ENCODE data around the gene SNX27.
A peak's percentile ranks its signal among the peaks of the same experiment; 100 is the strongest.
"Not testable (repeated sequence)": the region's sequence is repeated elsewhere in the genome, so short reads cannot be mapped to it uniquely, and the experiment has no call there.

SNX27 gene

GRCh38 chr1:151583796-151584195 is 28.1 kb upstream of the SNX27 start:
- Histone ChIP-seq H3K36me3 (ENCODE audit: insufficient read depth, low read length) (peaks cover 34% of the 10 kb centered on the region), H3K4me3 (ENCODE audit: low read length) (no peak overlapping the region), H2AFZ (ENCODE audit: low read depth, low read length) (no peak overlapping the region), H3K9me3 (ENCODE audit: low read length) (no peaks in the 10 kb centered on the region), H3K27me3 (ENCODE audit: insufficient read depth, low read length) (no peaks in the 10 kb centered on the region), H3K4me1 (ENCODE audit: insufficient read depth, low read length) (no peaks in the 10 kb centered on the region)

GRCh38 chr1:151584278-151584677 is 27.6 kb upstream of the SNX27 start:
- Histone ChIP-seq H3K4me1 (ENCODE audit: insufficient read depth, low read length) (no peaks in the 10 kb centered on the region), H2AFZ (ENCODE audit: low read depth, low read length) (no peak overlapping the region), H3K36me3 (ENCODE audit: insufficient read depth, low read length) (peaks cover 29% of the 10 kb centered on the region), H3K27me3 (ENCODE audit: insufficient read depth, low read length) (no peaks in the 10 kb centered on the region), H3K9me3 (ENCODE audit: low read length) (no peaks in the 10 kb centered on the region), H3K4me3 (ENCODE audit: low read length) (no peak overlapping the region)

GRCh38 chr1:151584780-151585179 is 27.1 kb upstream of the SNX27 start:
- no peaks in the 10 kb centered on the region for H3K27me3 ChIP-seq (ENCODE audit: insufficient read depth, low read length)
- H3K4me1 ChIP-seq (ENCODE audit: insufficient read depth, low read length): no peaks in the 10 kb centered on the region

GRCh38 chr1:151585622-151586021 is 26.2 kb upstream of the SNX27 start:
- no peak overlapping the region for H2AFZ ChIP-seq (ENCODE audit: low read depth, low read length)
- H3K27me3 ChIP-seq (ENCODE audit: insufficient read depth, low read length): no peaks in the 10 kb centered on the region
- no peaks in the 10 kb centered on the region for H3K4me1 ChIP-seq (ENCODE audit: insufficient read depth, low read length)
- no peaks in the 10 kb centered on the region for H3K9me3 ChIP-seq (ENCODE audit: low read length)
- no peak overlapping the region for H3K4me3 ChIP-seq (ENCODE audit: low read length)
- H3K36me3 ChIP-seq (ENCODE audit: insufficient read depth, low read length): peaks cover 19% of the 10 kb centered on the region

More at GRCh38 chr1:151584780-151585179, 27.1 kb upstream of the SNX27 start:
- Histone ChIP-seq H3K4me3 (ENCODE audit: low read length) (no peak overlapping the region), H2AFZ (ENCODE audit: low read depth, low read length) (no peak overlapping the region), H3K36me3 (ENCODE audit: insufficient read depth, low read length) (peaks cover 24% of the 10 kb centered on the region), H3K9me3 (ENCODE audit: low read length) (no peaks in the 10 kb centered on the region)

GRCh38 chr1:151590961-151591360 is 20.9 kb upstream of the SNX27 start:
- Histone ChIP-seq H2AFZ (ENCODE audit: low read depth, low read length) (no peak overlapping the region), H3K9me3 (ENCODE audit: low read length) (peaks cover 3% of the 10 kb centered on the region), H3K36me3 (ENCODE audit: insufficient read depth, low read length) (no peaks in the 10 kb centered on the region)

GRCh38 chr1:151593730-151594129 is 18.1 kb upstream of the SNX27 start:
- no peaks in the 10 kb centered on the region for H3K36me3 ChIP-seq (ENCODE audit: insufficient read depth, low read length)
- H3K4me3 ChIP-seq (ENCODE audit: low read length): peak overlapping the region; percentile 24
- H2AFZ ChIP-seq (ENCODE audit: low read depth, low read length): peak overlapping the region; percentile 69
- H3K27me3 ChIP-seq (ENCODE audit: insufficient read depth, low read length): no peaks in the 10 kb centered on the region
- no peaks in the 10 kb centered on the region for H3K4me1 ChIP-seq (ENCODE audit: insufficient read depth, low read length)
- H3K9me3 ChIP-seq (ENCODE audit: low read length): peaks cover 3% of the 10 kb centered on the region

More at GRCh38 chr1:151590961-151591360, 20.9 kb upstream of the SNX27 start:
- H3K4me3 ChIP-seq (ENCODE audit: low read length): no peak overlapping the region
- no peaks in the 10 kb centered on the region for H3K4me1 ChIP-seq (ENCODE audit: insufficient read depth, low read length)
- H3K27me3 ChIP-seq (ENCODE audit: insufficient read depth, low read length): no peaks in the 10 kb centered on the region

- H3K9me3 ChIP-seq (ENCODE audit: low read length): peaks cover 3% of the 10 kb centered on the region
- no peaks in the 10 kb centered on the region for H3K36me3 ChIP-seq (ENCODE audit: insufficient read depth, low read length)
- H3K27me3 ChIP-seq (ENCODE audit: insufficient read depth, low read length): no peaks in the 10 kb centered on the region
- peak overlapping the region; percentile 69 for H2AFZ ChIP-seq (ENCODE audit: low read depth, low read length)
- H3K4me3 ChIP-seq (ENCODE audit: low read length): peak overlapping the region; percentile 24
- no peaks in the 10 kb centered on the region for H3K4me1 ChIP-seq (ENCODE audit: insufficient read depth, low read length)
These were observed 17.7 kb upstream of the SNX27 start for GRCh38 chr1:151594143-151594625.

GRCh38 chr1:151596166-151596953 is 15.5 kb upstream of the SNX27 start:
- Histone ChIP-seq H3K27me3 (ENCODE audit: insufficient read depth, low read length) (no peaks in the 10 kb centered on the region), H3K4me1 (ENCODE audit: insufficient read depth, low read length) (no peaks in the 10 kb centered on the region), H3K36me3 (ENCODE audit: insufficient read depth, low read length) (no peaks in the 10 kb centered on the region), H3K4me3 (ENCODE audit: low read length) (no peak overlapping the region), H3K9me3 (ENCODE audit: low read length) (peaks cover 3% of the 10 kb centered on the region), H2AFZ (ENCODE audit: low read depth, low read length) (no peak overlapping the region)

GRCh38 chr1:151602550-151602949 is 9.3 kb upstream of the SNX27 start:
- H3K9me3 ChIP-seq (ENCODE audit: low read length); H3K27me3 ChIP-seq (ENCODE audit: insufficient read depth, low read length); H3K36me3 ChIP-seq (ENCODE audit: insufficient read depth, low read length); H2AFZ ChIP-seq (ENCODE audit: low read depth, low read length); H3K4me3 ChIP-seq (ENCODE audit: low read length); H3K4me1 ChIP-seq (ENCODE audit: insufficient read depth, low read length): not testable (repeated sequence)

- Histone ChIP-seq H2AFZ (ENCODE audit: low read depth, low read length) (no peak overlapping the region), H3K4me3 (ENCODE audit: low read length) (no peak overlapping the region), H3K27me3 (ENCODE audit: insufficient read depth, low read length) (no peaks in the 10 kb centered on the region), H3K9me3 (ENCODE audit: low read length) (no peaks in the 10 kb centered on the region), H3K36me3 (ENCODE audit: insufficient read depth, low read length) (no peaks in the 10 kb centered on the region), H3K4me1 (ENCODE audit: insufficient read depth, low read length) (no peaks in the 10 kb centered on the region)
These were observed 7.6 kb upstream of the SNX27 start for GRCh38 chr1:151604291-151604690.

- H3K36me3 ChIP-seq (ENCODE audit: insufficient read depth, low read length): no peaks in the 10 kb centered on the region
- H3K27me3 ChIP-seq (ENCODE audit: insufficient read depth, low read length): no peaks in the 10 kb centered on the region
- no peaks in the 10 kb centered on the region for H3K9me3 ChIP-seq (ENCODE audit: low read length)
- H3K4me1 ChIP-seq (ENCODE audit: insufficient read depth, low read length): peaks cover 3% of the 10 kb centered on the region
- H3K4me3 ChIP-seq (ENCODE audit: low read length): no peak overlapping the region
- H2AFZ ChIP-seq (ENCODE audit: low read depth, low read length): no peak overlapping the region
These were observed 5.5 kb upstream of the SNX27 start for GRCh38 chr1:151606384-151606783.

- Histone ChIP-seq H3K4me3 (ENCODE audit: low read length) (no peak overlapping the region), H3K27me3 (ENCODE audit: insufficient read depth, low read length) (no peaks in the 10 kb centered on the region), H2AFZ (ENCODE audit: low read depth, low read length) (no peak overlapping the region), H3K36me3 (ENCODE audit: insufficient read depth, low read length) (no peaks in the 10 kb centered on the region), H3K4me1 (ENCODE audit: insufficient read depth, low read length) (peaks cover 4% of the 10 kb centered on the region), H3K9me3 (ENCODE audit: low read length) (no peaks in the 10 kb centered on the region)
These were observed 5.0 kb upstream of the SNX27 start for GRCh38 chr1:151606857-151607256.

- H3K4me1 ChIP-seq (ENCODE audit: insufficient read depth, low read length): peaks cover 14% of the 10 kb centered on the region
- no peak overlapping the region for H2AFZ ChIP-seq (ENCODE audit: low read depth, low read length)
- peaks cover 9% of the 10 kb centered on the region for H3K36me3 ChIP-seq (ENCODE audit: insufficient read depth, low read length)
- H3K27me3 ChIP-seq (ENCODE audit: insufficient read depth, low read length): no peaks in the 10 kb centered on the region
- H3K9me3 ChIP-seq (ENCODE audit: low read length): no peaks in the 10 kb centered on the region
- H3K4me3 ChIP-seq (ENCODE audit: low read length): no peak overlapping the region
These were observed 1.7 kb upstream of the SNX27 start for GRCh38 chr1:151610142-151610541.

Data from neuron (in vitro differentiated cells).